HepG2 (cell line): ENCODE data around the gene SRGAP3. TPM values are rescaled to one million over a fixed set of nuclear protein-coding genes. Genes with fewer than 3 reads are reported as not detected.
A peak's percentile ranks its signal among the peaks of the same experiment; 100 is the strongest.

Source experiments
- ATAC-seq: fragments of 200-7000 bp; cut with Tn5 transposase; 3 replicates; pipeline ENCODE4 v1.9.1; 2020; ENCODE audit warnings: mild to moderate bottlenecking, moderate library complexity
- BruUV-seq: library from RNA; stranded (reverse); fragments of 400-500 nt; replicated peaks from 2 replicates; lab custom pipeline; 2021; lab: Mats Ljungman, UMichigan
- CTCF ChIA-PET: fragments of 300-600 bp; formaldehyde crosslinking; extraction: SDS; loops from one replicate; lab custom pipeline; 2021; ENCODE audit warnings: low total read pairs, inconsistent platforms, low intra/inter-chr PET ratio; lab: Yijun Ruan, JAX
- POLR2A ChIA-PET: fragments of 350-600 bp; sonication (Branson Sonifier 250); formaldehyde crosslinking; loops from one replicate; lab custom pipeline; 2020; ENCODE audit warnings: antibody characterized with exemption, inconsistent platforms; lab: Yijun Ruan, JAX
- DNase-seq: peaks from one replicate; pipeline ENCODE4 v3.0.0-alpha.2; 2015; ENCODE audit warnings: low spot score
- FAIRE-seq: peaks from 3 replicates; lab custom pipeline; 2011; peaks lifted over from hg19 to GRCh38; lab: Jason Lieb, UNC
- H2AFZ ChIP-seq: one replicate; pipeline ENCODE4 v1.6.1; 2011; ENCODE audit warnings: low read length, inconsistent platforms
- H3K27ac ChIP-seq: fragments of 300-600 bp; 3 replicates; pipeline ENCODE4 v1.8.0; 2011; ENCODE audit warnings: mixed run types, mild to moderate bottlenecking, mixed read lengths, low read length, inconsistent platforms; ENCODE audit not compliant: insufficient read depth; ENCODE audit errors: extremely low read length
- H3K27me3 ChIP-seq, 2 experiments: fragments of 200-600 bp in 1 of 2; 2 replicates in 1 of 2; 3 replicates in 1 of 2; pipeline versions ENCODE4 v1.6.0 to v1.8.0; 2011; ENCODE audit warnings: low read length in 2 of 2, mild to moderate bottlenecking in 2 of 2, moderate library complexity in 2 of 2, inconsistent platforms in 1 of 2; ENCODE audit not compliant: insufficient read depth in 2 of 2, control insufficient read depth in 1 of 2
- H3K36me3 ChIP-seq, 2 experiments: fragments of 200-600 bp in 1 of 2; replicated peaks in 1 of 2; 2 replicates in 1 of 2; 3 replicates in 1 of 2; pipeline versions ENCODE4 v1.5.1 to v1.8.0; 2011; ENCODE audit warnings: low read length in 2 of 2, inconsistent platforms in 1 of 2; ENCODE audit not compliant: insufficient read depth in 2 of 2, control insufficient read depth in 1 of 2
- H3K4me1 ChIP-seq: 2 replicates; pipeline ENCODE4 v1.5.1; 2012; ENCODE audit warnings: low read length, inconsistent platforms; ENCODE audit not compliant: insufficient read depth
- H3K4me2 ChIP-seq: 2 replicates; pipeline ENCODE4 v1.6.0; 2011; ENCODE audit warnings: low read depth, low read length, inconsistent platforms
- H3K4me3 ChIP-seq, 3 experiments: fragments of 200-600 bp in 1 of 3; sonication (generic), shearing (Covaris generic) in 1 of 3; replicated peaks in 1 of 3; 2 replicates each; pipeline ENCODE4 v1.5.1; 2011 to 2016; ENCODE audit warnings: low read length in 3 of 3, inconsistent platforms in 2 of 3, low read depth in 2 of 3, mild to moderate bottlenecking in 2 of 3, control low read depth in 1 of 3, mixed read lengths in 1 of 3; ENCODE audit not compliant: insufficient read depth in 1 of 3
- H3K79me2 ChIP-seq: one replicate; pipeline ENCODE4 v1.6.1; 2011; ENCODE audit warnings: low read length, inconsistent platforms; ENCODE audit not compliant: insufficient read depth
- H3K9ac ChIP-seq: 2 replicates; pipeline ENCODE4 v1.6.0; 2011; ENCODE audit warnings: mild to moderate bottlenecking, low read depth, low read length, inconsistent platforms; ENCODE audit not compliant: insufficient read depth
- H3K9me3 ChIP-seq: 2 replicates; pipeline ENCODE4 v1.5.1; 2012; ENCODE audit warnings: mild to moderate bottlenecking, low read length
- H4K20me1 ChIP-seq: 2 replicates; pipeline ENCODE4 v1.6.0; 2011; ENCODE audit warnings: inconsistent platforms, mild to moderate bottlenecking, low read length, moderate library complexity; ENCODE audit not compliant: insufficient read depth
- ELF4 ChIP-seq: sonication (generic); formaldehyde crosslinking; IDR thresholded peaks from 2 replicates; pipeline ENCODE4 v1.5.0; 2020; ENCODE audit warnings: missing genetic modification reagents, mild to moderate bottlenecking, moderate library complexity, borderline replicate concordance
- JARID2 ChIP-seq: sonication (generic); formaldehyde crosslinking; IDR thresholded peaks from 2 replicates; pipeline ENCODE4 v1.8.1; 2023; ENCODE audit warnings: missing genetic modification reagents, inconsistent platforms; ENCODE audit not compliant: insufficient replicate concordance
- KMT2B ChIP-seq: IDR thresholded peaks from 2 replicates; pipeline ENCODE4 v1.6.1; 2016; ENCODE audit warnings: missing genetic modification reagents, missing compliant biosample characterization
- ZNF274 ChIP-seq: sonication (generic); formaldehyde crosslinking; IDR thresholded peaks from 2 replicates; pipeline ENCODE4 v1.5.1; 2020; ENCODE audit warnings: mild to moderate bottlenecking, missing genetic modification reagents
- ZNF569 ChIP-seq: sonication (generic); formaldehyde crosslinking; IDR thresholded peaks from 2 replicates; pipeline ENCODE4 v1.5.0; 2020; ENCODE audit warnings: mild to moderate bottlenecking, missing genetic modification reagents, moderate library complexity, borderline replicate concordance
- WGBS: methylation state at CpG from one replicate; pipeline ENCODE4 v1.1.6; 2017; ENCODE audit warnings: low lambda C conversion rate; 5-methylcytosine and 5-hydroxymethylcytosine counted together
- in situ Hi-C: cut with HindIII; loops from 2 replicates; pipeline ENCODE4 v1.10.0; 2017; ENCODE audit warnings: low pct_unique_long_range_greater_than_20kb; ENCODE audit not compliant: extremely low pct_ligation_motif_present
- intact Hi-C: fragments of 100-400 bp; cut with micrococcal nuclease; formaldehyde crosslinking; loops from one replicate; pipeline ENCODE4 v1.10.0; 2022; ENCODE audit not compliant: unreplicated experiment
- polyA plus RNA-seq, 8 experiments: library from polyadenylated mRNA; depleted of rRNA in 3 of 8; stranded (reverse) in 7 of 8; unstranded in 1 of 8; fragments of >200 nt; fragmentation: Illumina TruSeq in 4 of 8; extraction: Trizol in 4 of 8; gene quantifications; 2 replicates each; pipeline versions ENCODE4 v1.2.1 to v1.2.3, GENCODE V29; 2011 to 2016; ENCODE audit warnings: low read depth in 4 of 8, missing spikeins in 1 of 8, mixed read lengths in 1 of 8; ENCODE audit not compliant: insufficient read depth in 1 of 8
- total RNA-seq, 5 experiments: library from RNA; depleted of rRNA; stranded (reverse); fragments of >200 nt; fragmentation: Illumina TruSeq; extraction: Trizol; gene quantifications; 2 replicates each; pipeline ENCODE4 v1.2.3, GENCODE V29; 2016; ENCODE audit warnings: low read depth in 1 of 5
- TF ChIP-seq, protein P1 (sequence below): sonication (generic); formaldehyde crosslinking; IDR thresholded peaks from 2 replicates; pipeline ENCODE4 v1.5.0; 2020; ENCODE audit warnings: missing genetic modification reagents
- TF ChIP-seq, protein P2 (sequence below): sonication (generic); formaldehyde crosslinking; IDR thresholded peaks from 2 replicates; pipeline ENCODE4 v1.8.1; 2023; ENCODE audit warnings: mild to moderate bottlenecking, inconsistent platforms, moderate library complexity, missing genetic modification reagents, borderline replicate concordance
- TF ChIP-seq, protein P3 (sequence below): sonication (generic); formaldehyde crosslinking; IDR thresholded peaks from 2 replicates; pipeline ENCODE4 v1.5.0; 2020; ENCODE audit warnings: mild to moderate bottlenecking, missing genetic modification reagents, moderate library complexity

The SRGAP3 gene
- total and polyA plus RNA-seq, 2 of the 13 experiments (the other 11 are each of a cell fraction or from before 2014, with no cell fraction given) = 1.2 to 1.4 TPM

GRCh38 chr3:9033867-9034266, 215.6 kb downstream of the SRGAP3 start:
- FAIRE-seq (no peak), ATAC-seq (no peak), DNase-seq (no peak)
- H3K79me2 ChIP-seq = no peaks in the 10 kb centered on the region
- H3K9ac ChIP-seq = no peak overlapping the region
- in situ Hi-C loops (no loop called here), intact Hi-C loops (no loop called here)
- no peak overlapping the region for H3K4me3 ChIP-seq
- H2AFZ ChIP-seq = no peak overlapping the region
- H3K27ac ChIP-seq = no peak overlapping the region
- TF ChIP-seq KMT2B (no peak), ELF4 (CRISPR knock-in tag) (no peak), JARID2 (CRISPR knock-in tag) (no peak), ZNF569 (no peak), ZNF274 (CRISPR knock-in tag) (no peak)
- TF ChIP-seq, protein P1, sequence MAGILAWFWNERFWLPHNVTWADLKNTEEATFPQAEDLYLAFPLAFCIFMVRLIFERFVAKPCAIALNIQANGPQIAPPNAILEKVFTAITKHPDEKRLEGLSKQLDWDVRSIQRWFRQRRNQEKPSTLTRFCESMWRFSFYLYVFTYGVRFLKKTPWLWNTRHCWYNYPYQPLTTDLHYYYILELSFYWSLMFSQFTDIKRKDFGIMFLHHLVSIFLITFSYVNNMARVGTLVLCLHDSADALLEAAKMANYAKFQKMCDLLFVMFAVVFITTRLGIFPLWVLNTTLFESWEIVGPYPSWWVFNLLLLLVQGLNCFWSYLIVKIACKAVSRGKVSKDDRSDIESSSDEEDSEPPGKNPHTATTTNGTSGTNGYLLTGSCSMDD (CRISPR knock-in tag) = no peak
- TF ChIP-seq, protein P2, sequence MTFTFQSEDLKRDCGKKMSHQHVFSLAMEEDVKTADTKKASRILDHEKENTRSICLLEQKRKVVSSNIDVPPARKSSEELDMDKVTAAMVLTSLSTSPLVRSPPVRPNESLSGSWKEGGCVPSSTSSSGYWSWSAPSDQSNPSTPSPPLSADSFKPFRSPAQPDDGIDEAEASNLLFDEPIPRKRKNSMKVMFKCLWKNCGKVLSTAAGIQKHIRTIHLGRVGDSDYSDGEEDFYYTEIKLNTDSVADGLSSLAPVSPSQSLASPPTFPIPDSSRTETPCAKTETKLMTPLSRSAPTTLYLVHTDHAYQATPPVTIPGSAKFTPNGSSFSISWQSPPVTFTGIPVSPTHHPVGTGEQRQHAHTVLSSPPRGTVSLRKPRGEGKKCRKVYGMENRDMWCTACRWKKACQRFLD (CRISPR knock-in tag) = no peak
- TF ChIP-seq, protein P3, sequence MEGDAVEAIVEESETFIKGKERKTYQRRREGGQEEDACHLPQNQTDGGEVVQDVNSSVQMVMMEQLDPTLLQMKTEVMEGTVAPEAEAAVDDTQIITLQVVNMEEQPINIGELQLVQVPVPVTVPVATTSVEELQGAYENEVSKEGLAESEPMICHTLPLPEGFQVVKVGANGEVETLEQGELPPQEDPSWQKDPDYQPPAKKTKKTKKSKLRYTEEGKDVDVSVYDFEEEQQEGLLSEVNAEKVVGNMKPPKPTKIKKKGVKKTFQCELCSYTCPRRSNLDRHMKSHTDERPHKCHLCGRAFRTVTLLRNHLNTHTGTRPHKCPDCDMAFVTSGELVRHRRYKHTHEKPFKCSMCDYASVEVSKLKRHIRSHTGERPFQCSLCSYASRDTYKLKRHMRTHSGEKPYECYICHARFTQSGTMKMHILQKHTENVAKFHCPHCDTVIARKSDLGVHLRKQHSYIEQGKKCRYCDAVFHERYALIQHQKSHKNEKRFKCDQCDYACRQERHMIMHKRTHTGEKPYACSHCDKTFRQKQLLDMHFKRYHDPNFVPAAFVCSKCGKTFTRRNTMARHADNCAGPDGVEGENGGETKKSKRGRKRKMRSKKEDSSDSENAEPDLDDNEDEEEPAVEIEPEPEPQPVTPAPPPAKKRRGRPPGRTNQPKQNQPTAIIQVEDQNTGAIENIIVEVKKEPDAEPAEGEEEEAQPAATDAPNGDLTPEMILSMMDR (CRISPR knock-in tag) = peak; percentile 15; the same call in 1 of the 2 replicates
- H4K20me1 ChIP-seq = no peaks in the 10 kb centered on the region
- BruUV-seq = no TSS peak
- no peaks in the 10 kb centered on the region for H3K36me3 ChIP-seq
- 0% methylated on average over 1 of the region's 1 CpG for WGBS
- no peak overlapping the region for H3K4me2 ChIP-seq
- H3K4me1 ChIP-seq = no peaks in the 10 kb centered on the region
- POLR2A ChIA-PET = no interaction called here
- no peaks in the 10 kb centered on the region; a peak in 1 of 5 replicates for H3K27me3 ChIP-seq
- no peaks in the 10 kb centered on the region for H3K9me3 ChIP-seq
- CTCF ChIA-PET = no interaction called here
